ENCODE data around the gene CDK17.
A peak's percentile ranks its signal among the peaks of the same experiment; 100 is the strongest.

Gene CDK17

DNA sequence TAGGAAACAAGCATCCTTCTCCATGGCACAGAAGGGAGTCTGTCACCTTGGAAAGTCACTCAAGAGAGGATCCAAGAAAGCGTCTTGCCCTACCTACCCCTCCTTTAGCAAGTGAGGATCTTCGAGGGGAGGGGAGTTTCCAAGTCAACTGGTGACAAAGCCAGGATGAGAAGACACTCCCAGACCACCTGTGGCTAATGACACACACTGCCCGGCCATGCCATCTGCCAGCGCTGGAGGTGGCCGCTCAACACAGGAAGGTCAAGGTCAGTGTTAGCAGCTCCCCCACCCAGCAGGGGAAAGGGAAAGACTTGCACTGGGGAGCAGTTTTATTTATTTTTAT, 164.8 kb downstream of the CDK17 start:
- no peak for DNase-seq

- no peak for DNase-seq
Measured at GRCh38 chr12:96234591-96235483, 165.4 kb downstream of the CDK17 start.

- DNase-seq, result peak; percentile 82
Measured at GRCh38 chr12:96233939-96234461, 166.2 kb downstream of the CDK17 start.

- no peak for DNase-seq
Measured at GRCh38 chr12:96233168-96233567, 167.1 kb downstream of the CDK17 start.

DNA sequence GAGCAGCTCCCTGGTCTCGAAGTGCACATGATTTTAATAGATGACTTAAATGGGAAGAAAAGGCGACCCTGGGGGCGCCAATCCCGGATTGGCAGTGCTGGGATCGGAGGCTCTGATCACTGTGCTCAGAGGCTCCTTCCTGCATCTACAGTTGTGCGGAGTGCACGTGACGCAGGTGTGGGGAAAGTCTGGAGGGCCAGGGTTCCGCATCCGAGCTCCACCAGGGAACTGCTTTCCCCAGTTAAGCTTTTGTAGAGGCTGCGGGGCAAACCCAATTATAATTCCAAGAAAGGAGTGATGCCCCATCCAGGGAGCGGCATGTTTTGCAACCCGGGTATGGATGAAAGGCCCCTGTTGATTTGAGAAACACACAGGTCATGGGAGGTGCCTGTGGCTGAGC, 169.6 kb downstream of the CDK17 start:
- DNase-seq, result no peak

- no peak for DNase-seq
Measured at GRCh38 chr12:96228566-96229248, 171.5 kb downstream of the CDK17 start.
